Endothelial cell (in vitro differentiated cells): ENCODE measurements around the gene SERINC5. TPM values are rescaled to one million over a fixed set of nuclear protein-coding genes. Genes with fewer than 3 reads are reported as not detected.

Source experiments
- DNase-seq: peaks from one replicate; pipeline ENCODE4 v3.0.0; 2021; ENCODE audit warnings: low spot score
- H3K27ac Mint-ChIP-seq: one replicate; pipeline ENCODE4 v1.8.0; 2021; ENCODE audit warnings: mixed read lengths, inconsistent platforms; ENCODE audit not compliant: unreplicated experiment
- H3K27me3 Mint-ChIP-seq: one replicate; pipeline ENCODE4 v1.8.0; 2021; ENCODE audit warnings: mild to moderate bottlenecking, moderate library complexity, mixed read lengths, inconsistent platforms; ENCODE audit not compliant: unreplicated experiment
- H3K36me3 Mint-ChIP-seq: one replicate; pipeline ENCODE4 v1.8.0; 2021; ENCODE audit warnings: mild to moderate bottlenecking, low read depth, mixed read lengths, inconsistent platforms; ENCODE audit not compliant: unreplicated experiment
- H3K4me1 Mint-ChIP-seq: one replicate; pipeline ENCODE4 v1.8.0; 2021; ENCODE audit warnings: mild to moderate bottlenecking, mixed read lengths, inconsistent platforms; ENCODE audit not compliant: unreplicated experiment
- H3K4me3 Mint-ChIP-seq: one replicate; pipeline ENCODE4 v1.8.0; 2021; ENCODE audit warnings: mild to moderate bottlenecking, mixed read lengths, inconsistent platforms; ENCODE audit not compliant: unreplicated experiment
- H3K9me3 Mint-ChIP-seq: one replicate; pipeline ENCODE4 v1.8.0; 2021; ENCODE audit warnings: mixed read lengths, inconsistent platforms; ENCODE audit not compliant: unreplicated experiment
- total RNA-seq: library from RNA; stranded (reverse); fragmentation: NEBNext Ultra II Directional; extraction: Animal tissue kit (Norgen Biotek cat#: 25700); gene quantifications from one replicate; pipeline ENCODE4 v1.2.1, GENCODE V29; 2021; ENCODE audit not compliant: unreplicated experiment
- TF ChIP-seq, protein P1 (sequence below): fragments of 200-600 bp; sonication (generic); IDR thresholded peaks from one replicate; pipeline ENCODE4 v1.5.0; 2021; ENCODE audit warnings: antibody characterized with exemption; ENCODE audit not compliant: unreplicated experiment

Gene SERINC5
- total RNA-seq, 1 donor from 2014 or later: 122 TPM

DNA sequence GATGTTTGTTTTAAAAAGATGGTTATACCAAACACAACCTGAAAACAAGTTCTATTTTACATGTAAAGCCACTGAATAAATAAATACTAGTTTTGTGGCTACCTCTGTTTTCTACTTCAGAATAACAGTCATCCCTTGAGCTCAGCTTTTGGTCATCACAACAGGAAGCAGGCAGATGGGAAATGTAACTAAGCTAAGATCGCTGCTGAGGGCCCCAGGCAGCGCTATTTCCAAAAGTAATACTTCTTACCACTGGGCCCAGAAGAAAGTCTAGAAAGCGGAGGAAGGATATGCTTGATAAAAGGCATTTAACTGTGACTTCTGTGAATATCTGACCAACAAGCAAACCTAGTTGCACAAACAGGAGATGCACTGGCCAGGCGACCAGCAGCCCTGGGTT, 61.4 kb downstream of the SERINC5 start:
- Mint-ChIP-seq H3K36me3 (peaks cover 32% of the 10 kb centered on the region), H3K27ac (no peak overlapping the region), H3K4me3 (no peak overlapping the region), H3K9me3 (no peaks in the 10 kb centered on the region), H3K4me1 (peaks cover 38% of the 10 kb centered on the region), H3K27me3 (peaks cover 6% of the 10 kb centered on the region)
- TF ChIP-seq, protein P1, sequence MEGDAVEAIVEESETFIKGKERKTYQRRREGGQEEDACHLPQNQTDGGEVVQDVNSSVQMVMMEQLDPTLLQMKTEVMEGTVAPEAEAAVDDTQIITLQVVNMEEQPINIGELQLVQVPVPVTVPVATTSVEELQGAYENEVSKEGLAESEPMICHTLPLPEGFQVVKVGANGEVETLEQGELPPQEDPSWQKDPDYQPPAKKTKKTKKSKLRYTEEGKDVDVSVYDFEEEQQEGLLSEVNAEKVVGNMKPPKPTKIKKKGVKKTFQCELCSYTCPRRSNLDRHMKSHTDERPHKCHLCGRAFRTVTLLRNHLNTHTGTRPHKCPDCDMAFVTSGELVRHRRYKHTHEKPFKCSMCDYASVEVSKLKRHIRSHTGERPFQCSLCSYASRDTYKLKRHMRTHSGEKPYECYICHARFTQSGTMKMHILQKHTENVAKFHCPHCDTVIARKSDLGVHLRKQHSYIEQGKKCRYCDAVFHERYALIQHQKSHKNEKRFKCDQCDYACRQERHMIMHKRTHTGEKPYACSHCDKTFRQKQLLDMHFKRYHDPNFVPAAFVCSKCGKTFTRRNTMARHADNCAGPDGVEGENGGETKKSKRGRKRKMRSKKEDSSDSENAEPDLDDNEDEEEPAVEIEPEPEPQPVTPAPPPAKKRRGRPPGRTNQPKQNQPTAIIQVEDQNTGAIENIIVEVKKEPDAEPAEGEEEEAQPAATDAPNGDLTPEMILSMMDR: no peak
- DNase-seq: no peak

DNA sequence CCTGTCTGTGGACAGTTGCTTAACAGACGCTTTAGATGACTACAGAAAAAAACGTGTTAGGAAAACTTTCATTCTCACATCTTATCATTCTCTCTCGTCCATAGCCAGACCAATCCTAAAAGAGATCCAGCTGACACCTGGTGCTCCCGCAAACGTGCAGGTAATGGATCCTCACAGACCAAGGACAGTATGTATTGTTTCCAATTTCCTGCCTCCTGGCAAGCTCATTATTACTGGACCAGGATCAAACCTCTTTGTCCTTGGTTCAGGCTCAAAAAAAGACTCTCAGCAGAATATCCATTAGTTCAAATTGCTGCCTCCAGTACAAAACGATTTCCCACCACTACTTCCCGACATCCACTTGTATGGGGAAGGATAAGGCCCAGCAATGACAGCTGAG, 62.4 kb downstream of the SERINC5 start:
- H3K4me1 Mint-ChIP-seq: peaks cover 38% of the 10 kb centered on the region
- peaks cover 6% of the 10 kb centered on the region for H3K27me3 Mint-ChIP-seq
- DNase-seq: no peak
- peak overlapping the region; percentile 73 for H3K27ac Mint-ChIP-seq
- H3K4me3 Mint-ChIP-seq: no peak overlapping the region
- H3K36me3 Mint-ChIP-seq: peaks cover 23% of the 10 kb centered on the region
- TF ChIP-seq, protein P1: no peak
- no peaks in the 10 kb centered on the region for H3K9me3 Mint-ChIP-seq

DNA sequence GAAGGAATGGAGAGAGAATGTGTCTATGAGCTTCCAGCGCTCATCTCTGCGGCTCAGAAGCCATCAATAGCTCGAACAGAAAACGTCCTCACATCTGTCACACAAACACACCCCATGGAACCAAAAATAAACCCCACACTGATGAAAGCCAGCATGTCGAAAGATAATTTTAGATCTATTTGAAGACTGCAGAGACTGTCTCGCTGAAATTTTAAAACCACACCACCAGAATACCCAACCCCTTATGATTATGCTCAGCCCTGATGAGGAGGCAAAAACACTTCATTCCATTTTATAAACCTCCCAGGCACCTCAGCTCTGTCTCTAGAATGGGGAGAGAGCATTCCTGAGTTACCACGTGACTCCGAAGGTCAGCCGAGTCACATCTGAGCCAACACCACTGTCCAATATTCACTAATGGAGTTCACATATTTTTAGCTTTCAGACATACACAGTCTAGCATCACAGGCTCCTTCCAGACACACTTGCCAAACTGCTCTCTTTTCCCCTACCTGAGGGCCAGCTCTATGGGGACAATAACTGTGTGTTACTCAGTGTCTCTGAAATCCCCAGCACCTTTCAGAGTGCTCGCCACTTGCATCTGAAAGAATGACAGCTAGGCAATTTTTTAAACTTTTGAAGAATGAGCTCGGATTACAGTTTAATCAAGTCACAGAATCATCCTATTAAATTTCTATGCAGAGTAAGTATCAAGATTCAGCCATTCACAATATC, 63.2 kb downstream of the SERINC5 start:
- Mint-ChIP-seq H3K27me3 (peaks cover 6% of the 10 kb centered on the region), H3K4me1 (peaks cover 42% of the 10 kb centered on the region), H3K9me3 (no peaks in the 10 kb centered on the region), H3K4me3 (no peak overlapping the region), H3K27ac (peak overlapping the region; percentile 73), H3K36me3 (peaks cover 23% of the 10 kb centered on the region)
- no peak for DNase-seq
- TF ChIP-seq, protein P1: no peak

DNA sequence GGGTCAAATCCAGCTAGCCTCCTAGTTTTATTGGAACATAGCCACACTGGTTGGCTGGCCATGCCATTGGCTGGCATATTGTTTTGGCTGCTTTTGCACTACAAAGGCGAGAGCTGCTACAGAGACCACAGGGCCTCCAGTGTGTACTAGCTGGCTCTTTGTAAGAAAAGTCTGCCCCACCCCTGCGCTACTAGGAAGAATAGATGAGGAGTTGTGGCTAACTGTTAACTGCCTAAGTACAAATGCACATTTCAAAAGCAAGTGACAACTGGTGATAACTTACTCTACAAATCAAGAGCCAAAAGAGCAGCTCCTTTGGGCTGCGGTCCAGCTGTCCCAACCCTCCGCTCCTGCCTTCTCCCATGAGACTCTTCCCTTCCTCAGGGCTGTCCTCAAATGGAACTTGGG, 63.9 kb downstream of the SERINC5 start:
- TF ChIP-seq, protein P1: no peak
- peaks cover 19% of the 10 kb centered on the region for H3K36me3 Mint-ChIP-seq
- DNase-seq: no peak
- H3K4me3 Mint-ChIP-seq: no peak overlapping the region
- H3K4me1 Mint-ChIP-seq: peaks cover 48% of the 10 kb centered on the region
- H3K27me3 Mint-ChIP-seq: peaks cover 6% of the 10 kb centered on the region
- no peaks in the 10 kb centered on the region for H3K9me3 Mint-ChIP-seq
- peak overlapping the region; percentile 36 for H3K27ac Mint-ChIP-seq

DNA sequence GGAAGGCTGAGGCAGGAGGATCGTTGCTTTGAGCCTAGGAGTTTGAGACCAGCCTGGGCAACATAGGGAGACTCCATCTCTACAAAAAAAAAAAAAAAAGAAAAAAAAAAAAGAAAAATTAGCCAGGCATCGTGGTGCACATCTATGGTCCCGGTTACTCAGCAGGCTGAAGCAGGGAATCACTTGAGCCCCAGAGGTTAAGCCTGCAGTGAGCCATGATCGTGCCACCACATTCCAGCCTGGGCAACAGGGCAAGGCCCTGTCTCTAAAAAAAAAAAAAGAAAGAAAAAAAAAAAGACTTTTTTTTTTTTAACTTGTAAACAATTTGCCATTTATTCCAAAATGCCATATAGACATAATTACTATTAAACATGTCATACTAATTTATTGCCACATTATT, 64.5 kb downstream of the SERINC5 start:
- no peak overlapping the region for H3K4me3 Mint-ChIP-seq
- peaks cover 18% of the 10 kb centered on the region for H3K36me3 Mint-ChIP-seq
- H3K4me1 Mint-ChIP-seq: peaks cover 51% of the 10 kb centered on the region
- H3K27me3 Mint-ChIP-seq: peaks cover 8% of the 10 kb centered on the region
- no peak for DNase-seq
- H3K9me3 Mint-ChIP-seq: no peaks in the 10 kb centered on the region
- no peak overlapping the region for H3K27ac Mint-ChIP-seq
- TF ChIP-seq, protein P1: no peak
